ENCODE results near the gene NEUROG3.

Gene NEUROG3

DNA sequence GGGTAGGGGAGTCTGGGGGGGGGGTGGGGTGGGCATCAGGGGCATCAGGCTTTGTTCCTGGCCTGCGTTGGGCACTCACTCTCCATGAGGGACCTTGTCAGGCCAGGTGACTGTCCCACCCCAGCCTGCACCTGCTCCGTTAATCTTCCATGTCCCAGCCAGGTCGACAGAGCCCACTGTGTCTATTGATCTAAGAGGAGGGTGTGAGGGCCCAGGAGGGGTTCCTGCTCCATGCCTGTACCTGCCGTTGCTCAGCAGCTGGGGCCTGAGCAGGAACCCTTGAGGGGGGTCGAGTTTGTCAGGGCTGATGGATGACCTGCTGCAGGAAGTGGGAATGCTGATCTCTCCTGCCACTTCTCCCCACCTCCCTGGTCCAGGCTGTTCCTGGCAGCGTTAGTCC is 18.6 kb downstream of the NEUROG3 start:
- no peak for DNase-seq (ENCODE audit: low read depth, low spot score)
- H3K4me3 ChIP-seq (ENCODE audit: low read depth, low read length) = no peak overlapping the region
- ChIA-PET POLR2A (no interaction called here), CTCF (interaction anchor here (1.2 kb wide), 1 partner anchor 92 kb away, joined by 3 read pairs; no protein-coding TSS in a partner anchor)
- TF ChIP-seq, protein P1, sequence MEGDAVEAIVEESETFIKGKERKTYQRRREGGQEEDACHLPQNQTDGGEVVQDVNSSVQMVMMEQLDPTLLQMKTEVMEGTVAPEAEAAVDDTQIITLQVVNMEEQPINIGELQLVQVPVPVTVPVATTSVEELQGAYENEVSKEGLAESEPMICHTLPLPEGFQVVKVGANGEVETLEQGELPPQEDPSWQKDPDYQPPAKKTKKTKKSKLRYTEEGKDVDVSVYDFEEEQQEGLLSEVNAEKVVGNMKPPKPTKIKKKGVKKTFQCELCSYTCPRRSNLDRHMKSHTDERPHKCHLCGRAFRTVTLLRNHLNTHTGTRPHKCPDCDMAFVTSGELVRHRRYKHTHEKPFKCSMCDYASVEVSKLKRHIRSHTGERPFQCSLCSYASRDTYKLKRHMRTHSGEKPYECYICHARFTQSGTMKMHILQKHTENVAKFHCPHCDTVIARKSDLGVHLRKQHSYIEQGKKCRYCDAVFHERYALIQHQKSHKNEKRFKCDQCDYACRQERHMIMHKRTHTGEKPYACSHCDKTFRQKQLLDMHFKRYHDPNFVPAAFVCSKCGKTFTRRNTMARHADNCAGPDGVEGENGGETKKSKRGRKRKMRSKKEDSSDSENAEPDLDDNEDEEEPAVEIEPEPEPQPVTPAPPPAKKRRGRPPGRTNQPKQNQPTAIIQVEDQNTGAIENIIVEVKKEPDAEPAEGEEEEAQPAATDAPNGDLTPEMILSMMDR (IDR thresholded peaks at IDR 0.05; ENCODE audit: insufficient read depth, low read length, missing control alignments) = no peak

DNA sequence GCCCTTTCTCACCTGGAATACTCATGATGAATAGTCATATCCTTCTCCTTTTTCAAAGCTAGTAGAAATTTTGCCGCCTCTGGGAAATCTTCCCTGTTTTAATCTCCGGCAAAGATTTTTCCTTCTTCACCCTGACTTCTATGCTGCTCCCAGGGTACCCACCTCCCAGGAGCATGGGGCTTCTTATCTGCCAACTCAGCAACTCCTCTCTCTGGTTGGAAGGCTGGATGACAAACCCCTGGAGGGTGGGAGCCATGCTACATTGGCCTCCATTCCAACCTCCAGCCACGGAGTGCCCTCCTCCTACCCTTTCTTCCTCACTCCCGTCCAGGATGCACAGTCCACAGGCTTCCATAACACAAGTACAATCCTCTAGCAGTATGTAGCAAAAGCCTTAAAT is 19.9 kb downstream of the NEUROG3 start:
- no peak overlapping the region for H3K4me3 ChIP-seq (ENCODE audit: low read depth, low read length)
- POLR2A ChIA-PET = no interaction called here
- CTCF ChIA-PET = no interaction called here
- no peak for DNase-seq (ENCODE audit: low read depth, low spot score)
- TF ChIP-seq, protein P1 (IDR thresholded peaks at IDR 0.05; ENCODE audit: insufficient read depth, low read length, missing control alignments) = no peak

DNA sequence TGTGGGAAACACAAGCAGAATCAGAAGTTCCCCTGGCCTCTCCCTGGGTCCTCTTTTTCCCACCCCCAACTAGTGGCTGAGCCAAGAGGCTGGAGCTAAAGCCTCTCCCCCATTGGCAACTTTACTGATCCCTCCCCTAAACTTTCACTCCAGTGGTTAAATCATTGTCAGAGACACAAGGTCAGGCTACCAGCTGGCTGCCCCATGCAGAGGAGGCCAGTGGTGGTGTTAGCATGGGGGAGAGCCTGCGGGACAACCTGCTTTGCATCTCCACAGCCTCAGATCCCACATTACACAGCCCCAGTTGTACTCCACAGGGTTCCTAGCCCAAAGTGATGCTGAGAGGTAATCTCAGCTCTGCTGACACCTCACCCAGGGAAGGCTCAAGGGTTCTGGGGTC is 21.0 kb downstream of the NEUROG3 start:
- ChIA-PET CTCF (no interaction called here), POLR2A (no interaction called here)
- no peak for DNase-seq (ENCODE audit: low read depth, low spot score)
- no peak overlapping the region for H3K4me3 ChIP-seq (ENCODE audit: low read depth, low read length)
- TF ChIP-seq, protein P1 (IDR thresholded peaks at IDR 0.05; ENCODE audit: insufficient read depth, low read length, missing control alignments) = no peak

DNA sequence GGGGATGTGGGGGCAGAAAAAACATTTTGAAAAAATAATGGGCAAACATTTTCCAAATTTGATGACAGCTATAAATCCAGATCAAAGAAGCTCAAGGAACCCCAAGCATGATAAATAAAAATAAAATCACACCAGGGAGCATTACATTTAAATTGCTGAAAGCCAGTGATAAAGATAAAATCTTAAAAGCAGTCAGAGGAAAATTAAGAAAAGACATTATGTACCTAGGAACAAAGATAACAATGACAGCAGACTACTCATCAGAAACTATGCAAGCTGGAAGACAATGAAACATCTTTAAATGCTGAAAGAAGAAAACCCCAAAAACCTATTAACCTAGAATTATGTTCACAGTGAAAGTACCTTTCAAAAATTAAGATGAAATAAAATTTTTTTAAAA is 23.3 kb downstream of the NEUROG3 start:
- CTCF ChIA-PET = no interaction called here
- POLR2A ChIA-PET = no interaction called here
- TF ChIP-seq, protein P1 (IDR thresholded peaks at IDR 0.05; ENCODE audit: insufficient read depth, low read length, missing control alignments) = no peak
- H3K4me3 ChIP-seq (ENCODE audit: low read depth, low read length) = no peak overlapping the region
- no peak for DNase-seq (ENCODE audit: low read depth, low spot score)

DNA sequence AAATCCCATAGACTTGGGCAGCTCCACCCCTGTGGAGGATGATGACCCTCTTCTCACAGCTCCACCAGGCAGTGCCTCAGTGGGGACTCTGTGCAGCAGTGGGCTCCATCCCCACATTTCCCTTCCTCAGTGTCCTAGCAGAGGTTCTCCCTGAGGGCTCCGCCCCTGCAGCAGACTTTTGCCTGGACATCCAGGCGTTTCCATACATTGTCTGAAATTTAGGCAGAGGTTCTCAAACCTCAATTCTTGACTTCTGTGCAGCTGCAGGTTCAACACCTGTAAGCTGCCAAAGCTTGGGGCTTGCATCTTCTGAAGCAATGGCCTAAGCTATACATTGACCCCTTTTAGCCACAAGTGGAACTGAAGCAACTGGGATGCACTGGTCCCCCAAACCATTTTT is 31.8 kb downstream of the NEUROG3 start:
- H3K4me3 ChIP-seq (ENCODE audit: low read depth, low read length) = no peak overlapping the region
- POLR2A ChIA-PET = no interaction called here
- TF ChIP-seq, protein P1 (IDR thresholded peaks at IDR 0.05; ENCODE audit: insufficient read depth, low read length, missing control alignments) = no peak
- CTCF ChIA-PET = no interaction called here
- no peak for DNase-seq (ENCODE audit: low read depth, low spot score)

DNA sequence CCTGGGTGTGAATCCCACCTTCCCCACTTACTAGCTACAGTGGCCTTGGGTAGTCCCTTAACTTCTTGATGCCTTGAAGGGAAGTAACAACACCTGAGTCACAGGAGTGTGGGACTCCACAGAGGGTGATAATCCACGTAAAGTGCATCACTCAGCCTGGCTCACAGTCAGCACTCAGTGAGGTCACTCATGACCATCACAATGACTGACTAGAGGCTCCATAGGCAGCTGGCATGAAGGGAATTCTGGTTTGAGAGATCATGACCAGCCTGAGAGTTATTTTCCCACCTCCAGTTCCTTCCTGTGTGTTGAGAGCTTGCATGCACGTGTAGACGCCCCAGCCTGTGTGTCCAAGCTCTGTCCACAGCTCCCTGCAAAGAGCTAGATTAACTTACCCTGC is 34.8 kb downstream of the NEUROG3 start:
- no peak for DNase-seq (ENCODE audit: low read depth, low spot score)
- H3K4me3 ChIP-seq (ENCODE audit: low read depth, low read length) = no peak overlapping the region
- CTCF ChIA-PET = no interaction called here
- TF ChIP-seq, protein P1 (IDR thresholded peaks at IDR 0.05; ENCODE audit: insufficient read depth, low read length, missing control alignments) = no peak
- POLR2A ChIA-PET = no interaction called here
